OCI-LY1 (cell line): ENCODE data around the gene CD300LB.

Source experiments
- CTCF ChIP-seq: fragments of 200-600 bp; sonication (generic), shearing (Covaris generic); IDR thresholded peaks from 2 replicates; pipeline ENCODE4 v1.5.1; 2017; ENCODE audit warnings: mild to moderate bottlenecking, antibody characterized with exemption, low read length, moderate library complexity, mixed read lengths
- EZH2 ChIP-seq: fragments of 200-600 bp; sonication (generic), shearing (Covaris generic); IDR thresholded peaks from 2 replicates; pipeline ENCODE4 v1.8.0; 2017; ENCODE audit warnings: borderline replicate concordance, mixed run types, mild to moderate bottlenecking, antibody characterized with exemption, low read length, moderate library complexity, mixed read lengths

DNA sequence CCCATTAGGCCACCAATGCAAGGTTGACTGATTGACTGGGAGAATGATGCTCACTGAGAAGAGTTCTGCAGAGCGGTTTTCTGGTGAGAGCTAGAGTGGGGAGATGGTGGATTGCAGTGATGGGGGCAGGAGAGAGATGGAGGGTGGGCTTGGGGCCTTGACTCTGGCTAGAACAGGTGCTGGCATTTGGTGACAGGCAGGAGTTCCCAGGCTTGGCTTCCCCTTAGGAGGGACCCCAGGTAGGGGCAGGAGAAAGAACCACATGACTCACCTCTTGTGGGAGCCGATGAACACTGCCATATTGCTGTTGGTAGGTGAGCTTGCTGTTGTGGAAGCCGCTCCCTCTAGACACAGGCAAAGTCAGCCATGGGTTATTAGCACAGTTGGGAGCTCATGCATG is 8.0 kb downstream of the CD300LB start:
- TF ChIP-seq CTCF (no peak), EZH2 (no peak)
